ENCODE results near the gene VGLL2. TPM values are rescaled to one million over a fixed set of nuclear protein-coding genes. Genes with fewer than 3 reads are reported as not detected.

Gene VGLL2, protein sequence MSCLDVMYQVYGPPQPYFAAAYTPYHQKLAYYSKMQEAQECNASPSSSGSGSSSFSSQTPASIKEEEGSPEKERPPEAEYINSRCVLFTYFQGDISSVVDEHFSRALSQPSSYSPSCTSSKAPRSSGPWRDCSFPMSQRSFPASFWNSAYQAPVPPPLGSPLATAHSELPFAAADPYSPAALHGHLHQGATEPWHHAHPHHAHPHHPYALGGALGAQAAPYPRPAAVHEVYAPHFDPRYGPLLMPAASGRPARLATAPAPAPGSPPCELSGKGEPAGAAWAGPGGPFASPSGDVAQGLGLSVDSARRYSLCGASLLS
- total RNA-seq (2022) (not detected in 2 replicates), Bru-seq, nascent RNA (not detected), BruChase-seq, experiment 1, labeled RNA remaining after a 6-hour chase (percentile 8 among the genes with signal in this experiment), BruChase-seq, experiment 2, labeled RNA remaining after a 2-hour chase (not detected)
- long read RNA-seq, result 0 reads

DNA sequence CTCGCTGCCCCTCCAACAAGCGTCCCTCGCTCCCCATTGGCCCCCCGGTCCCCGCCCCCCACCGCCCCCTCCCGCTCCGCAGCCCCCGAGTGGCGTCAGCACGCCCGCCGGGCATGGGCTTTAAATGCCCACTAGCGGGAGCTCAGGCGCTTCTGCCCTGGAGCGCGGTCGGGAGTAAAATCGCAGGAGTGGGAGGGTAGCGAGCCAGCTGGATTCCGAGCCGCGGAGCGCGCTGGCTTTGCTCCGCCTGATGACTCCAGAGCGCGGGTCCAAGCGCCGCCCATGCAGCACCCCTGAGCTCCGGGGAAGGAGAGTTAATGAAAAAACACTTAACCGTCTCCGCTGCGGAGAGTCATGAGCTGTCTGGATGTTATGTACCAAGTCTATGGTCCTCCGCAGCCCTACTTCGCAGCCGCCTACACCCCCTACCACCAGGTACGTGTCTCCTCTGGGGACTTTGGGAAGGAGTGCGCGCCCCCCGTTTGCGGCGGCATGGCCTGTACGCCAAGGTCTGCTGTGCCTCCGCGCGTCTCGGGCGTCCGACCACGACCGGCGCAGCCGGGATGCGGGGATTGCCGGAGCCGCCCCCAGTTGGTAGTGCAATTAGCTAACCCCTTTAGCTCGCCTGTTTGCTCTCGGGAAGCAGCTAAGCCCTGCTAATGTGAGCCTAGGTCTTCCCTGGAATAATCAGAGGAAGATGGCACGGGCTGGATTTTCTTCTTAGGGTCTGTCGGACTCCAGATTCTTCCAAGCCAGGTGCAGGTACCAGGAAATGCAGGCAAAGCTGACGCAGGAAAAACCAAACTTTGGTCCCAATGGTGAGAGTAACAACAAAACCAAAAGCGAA, at the start of gene VGLL2:
Gene VGLL2 (plus strand): TSS at position 149 of the 847 bp plus-strand sequence. CDS start 206 bp downstream, at position 355.
- BruUV-seq (replicated peaks), result no TSS peak
- TF ChIP-seq, protein P1, sequence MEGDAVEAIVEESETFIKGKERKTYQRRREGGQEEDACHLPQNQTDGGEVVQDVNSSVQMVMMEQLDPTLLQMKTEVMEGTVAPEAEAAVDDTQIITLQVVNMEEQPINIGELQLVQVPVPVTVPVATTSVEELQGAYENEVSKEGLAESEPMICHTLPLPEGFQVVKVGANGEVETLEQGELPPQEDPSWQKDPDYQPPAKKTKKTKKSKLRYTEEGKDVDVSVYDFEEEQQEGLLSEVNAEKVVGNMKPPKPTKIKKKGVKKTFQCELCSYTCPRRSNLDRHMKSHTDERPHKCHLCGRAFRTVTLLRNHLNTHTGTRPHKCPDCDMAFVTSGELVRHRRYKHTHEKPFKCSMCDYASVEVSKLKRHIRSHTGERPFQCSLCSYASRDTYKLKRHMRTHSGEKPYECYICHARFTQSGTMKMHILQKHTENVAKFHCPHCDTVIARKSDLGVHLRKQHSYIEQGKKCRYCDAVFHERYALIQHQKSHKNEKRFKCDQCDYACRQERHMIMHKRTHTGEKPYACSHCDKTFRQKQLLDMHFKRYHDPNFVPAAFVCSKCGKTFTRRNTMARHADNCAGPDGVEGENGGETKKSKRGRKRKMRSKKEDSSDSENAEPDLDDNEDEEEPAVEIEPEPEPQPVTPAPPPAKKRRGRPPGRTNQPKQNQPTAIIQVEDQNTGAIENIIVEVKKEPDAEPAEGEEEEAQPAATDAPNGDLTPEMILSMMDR (IDR thresholded peaks at IDR 0.05; ENCODE audit: unreplicated experiment), result no peak
- peaks cover 9% of the 10 kb centered on the region for H3K4me1 Mint-ChIP-seq (ENCODE audit: low read depth, unreplicated experiment)
- DNase-seq, result no peak
- intact Hi-C loops (cut with micrococcal nuclease; ENCODE audit: unreplicated experiment), result no loop called here
- H3K27me3 Mint-ChIP-seq (ENCODE audit: unreplicated experiment), result peaks cover 62% of the 10 kb centered on the region
- no peaks in the 10 kb centered on the region for H3K9me3 Mint-ChIP-seq (ENCODE audit: low read depth, unreplicated experiment)
- CTCF ChIA-PET, result no interaction called here
- no peaks in the 10 kb centered on the region for H3K36me3 Mint-ChIP-seq (ENCODE audit: insufficient read depth, unreplicated experiment)
- no peak within 1 kb of the TSS for H3K27ac Mint-ChIP-seq (ENCODE audit: unreplicated experiment)
- H3K4me3 Mint-ChIP-seq (ENCODE audit: low read depth, unreplicated experiment), result peak within 1 kb of the TSS; percentile 60

DNA sequence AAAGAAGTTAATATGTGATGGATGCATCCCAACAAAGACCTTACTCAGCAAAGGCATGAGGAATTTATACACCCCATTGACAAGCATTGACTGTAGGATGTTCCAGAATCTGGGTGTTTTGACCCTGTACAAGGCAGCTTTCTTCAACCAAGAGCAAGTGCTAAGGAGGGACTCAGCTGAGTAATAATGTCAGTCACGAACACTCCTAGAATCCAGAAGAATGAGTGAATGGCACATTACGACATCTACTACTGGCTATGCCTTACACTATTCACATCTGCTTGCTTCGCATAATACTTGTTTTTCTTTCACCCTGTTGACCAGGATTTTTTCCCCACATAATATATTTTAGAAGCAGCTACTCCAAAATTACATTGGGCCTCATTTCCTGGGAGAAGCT, 42.5 kb upstream of the VGLL2 start:
- TF ChIP-seq, protein P1 (IDR thresholded peaks at IDR 0.05; ENCODE audit: unreplicated experiment), result no peak
- CTCF ChIA-PET, result no interaction called here

DNA sequence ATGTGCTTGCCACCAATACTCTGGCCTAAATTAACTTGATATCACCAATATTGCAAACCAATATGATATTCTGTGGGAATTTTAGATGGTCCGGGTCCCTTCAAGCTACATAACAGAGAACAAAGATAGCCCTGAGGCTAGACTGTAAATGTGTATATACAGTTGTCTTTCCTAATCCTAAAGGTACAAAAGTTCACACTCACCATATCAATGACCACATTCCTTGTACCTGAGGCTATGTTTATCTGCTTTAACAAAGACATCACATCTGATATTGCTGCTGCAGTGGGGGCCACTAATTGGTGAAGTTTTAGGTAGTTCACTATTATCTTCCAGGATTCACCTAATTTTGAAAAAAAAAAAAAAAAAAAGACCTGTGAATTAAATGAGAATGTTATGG, 38.6 kb upstream of the VGLL2 start:
- TF ChIP-seq, protein P1 (IDR thresholded peaks at IDR 0.05; ENCODE audit: unreplicated experiment), result no peak
- Mint-ChIP-seq H3K4me1 (ENCODE audit: low read depth, unreplicated experiment) (no peaks in the 10 kb centered on the region), H3K27ac (ENCODE audit: unreplicated experiment) (no peak overlapping the region), H3K9me3 (ENCODE audit: low read depth, unreplicated experiment) (no peaks in the 10 kb centered on the region), H3K27me3 (ENCODE audit: unreplicated experiment) (no peaks in the 10 kb centered on the region), H3K36me3 (ENCODE audit: insufficient read depth, unreplicated experiment) (no peaks in the 10 kb centered on the region), H3K4me3 (ENCODE audit: low read depth, unreplicated experiment) (no peak overlapping the region)
- CTCF ChIA-PET, result no interaction called here
- DNase-seq, result no peak
- no TSS peak for BruUV-seq (replicated peaks)
- intact Hi-C loops (cut with micrococcal nuclease; ENCODE audit: unreplicated experiment), result no loop called here

More for the DNA sequence above, 42.5 kb upstream of the VGLL2 start:
- Mint-ChIP-seq H3K27me3 (ENCODE audit: unreplicated experiment) (no peaks in the 10 kb centered on the region), H3K9me3 (ENCODE audit: low read depth, unreplicated experiment) (peaks cover 2% of the 10 kb centered on the region), H3K4me1 (ENCODE audit: low read depth, unreplicated experiment) (no peaks in the 10 kb centered on the region), H3K4me3 (ENCODE audit: low read depth, unreplicated experiment) (no peak overlapping the region), H3K27ac (ENCODE audit: unreplicated experiment) (no peak overlapping the region), H3K36me3 (ENCODE audit: insufficient read depth, unreplicated experiment) (no peaks in the 10 kb centered on the region)
- DNase-seq, result no peak
- intact Hi-C loops (cut with micrococcal nuclease; ENCODE audit: unreplicated experiment), result no loop called here
- no TSS peak for BruUV-seq (replicated peaks)

DNA sequence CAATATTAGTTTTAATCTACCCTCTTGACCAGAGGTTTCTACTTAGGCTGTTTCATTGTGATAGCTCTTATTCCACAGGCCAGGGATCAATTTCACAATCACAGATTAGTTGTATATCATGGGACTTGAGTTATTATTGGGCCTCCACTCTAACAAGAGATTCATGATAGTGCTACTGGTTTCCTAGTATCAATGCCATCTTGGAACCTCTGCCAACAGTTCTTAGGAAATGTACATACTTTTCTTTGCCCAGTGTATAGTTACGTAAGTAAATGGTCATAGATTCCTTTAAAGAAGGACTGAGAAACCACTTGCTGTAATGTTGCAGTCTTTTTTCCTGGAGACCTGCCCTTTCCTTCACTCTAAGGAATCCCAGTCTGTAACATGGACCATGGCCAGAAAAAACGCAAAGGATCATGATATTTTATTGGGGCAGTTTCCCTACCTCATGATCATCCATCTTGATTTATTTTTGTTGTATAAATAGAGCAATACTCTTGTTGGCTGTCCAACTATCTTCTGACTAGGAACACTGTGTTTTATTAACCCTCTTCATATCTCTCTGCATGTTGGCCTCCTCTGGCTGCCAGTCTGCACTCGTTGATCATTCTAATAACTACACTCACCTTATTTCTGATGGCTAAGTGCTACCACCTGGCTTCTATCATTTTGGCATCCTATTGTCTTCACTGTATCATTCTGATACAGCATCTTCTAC, 38.0 kb upstream of the VGLL2 start:
- CTCF ChIA-PET, result interaction anchor here (0.6 kb wide), 1 partner anchor 473 kb away, joined by 3 read pairs; no protein-coding TSS in a partner anchor
- no TSS peak for BruUV-seq (replicated peaks)
- intact Hi-C loops (cut with micrococcal nuclease; ENCODE audit: unreplicated experiment), result no loop called here
- no peak overlapping the region for H3K4me3 Mint-ChIP-seq (ENCODE audit: low read depth, unreplicated experiment)
- TF ChIP-seq, protein P1 (IDR thresholded peaks at IDR 0.05; ENCODE audit: unreplicated experiment), result no peak
- no peaks in the 10 kb centered on the region for H3K27me3 Mint-ChIP-seq (ENCODE audit: unreplicated experiment)
- no peaks in the 10 kb centered on the region for H3K9me3 Mint-ChIP-seq (ENCODE audit: low read depth, unreplicated experiment)
- no peaks in the 10 kb centered on the region for H3K4me1 Mint-ChIP-seq (ENCODE audit: low read depth, unreplicated experiment)
- no peak for DNase-seq
- no peak overlapping the region for H3K27ac Mint-ChIP-seq (ENCODE audit: unreplicated experiment)
- H3K36me3 Mint-ChIP-seq (ENCODE audit: insufficient read depth, unreplicated experiment), result no peaks in the 10 kb centered on the region

Measured in Calu3 (cell line).